ENCODE data around the gene FBXL2. TPM values are rescaled to one million over a fixed set of nuclear protein-coding genes. Genes with fewer than 3 reads are reported as not detected.
A peak's percentile ranks its signal among the peaks of the same experiment; 100 is the strongest.

The FBXL2 gene
- total RNA-seq, 1 experiment from 2014 or later = 7.2 TPM

DNA sequence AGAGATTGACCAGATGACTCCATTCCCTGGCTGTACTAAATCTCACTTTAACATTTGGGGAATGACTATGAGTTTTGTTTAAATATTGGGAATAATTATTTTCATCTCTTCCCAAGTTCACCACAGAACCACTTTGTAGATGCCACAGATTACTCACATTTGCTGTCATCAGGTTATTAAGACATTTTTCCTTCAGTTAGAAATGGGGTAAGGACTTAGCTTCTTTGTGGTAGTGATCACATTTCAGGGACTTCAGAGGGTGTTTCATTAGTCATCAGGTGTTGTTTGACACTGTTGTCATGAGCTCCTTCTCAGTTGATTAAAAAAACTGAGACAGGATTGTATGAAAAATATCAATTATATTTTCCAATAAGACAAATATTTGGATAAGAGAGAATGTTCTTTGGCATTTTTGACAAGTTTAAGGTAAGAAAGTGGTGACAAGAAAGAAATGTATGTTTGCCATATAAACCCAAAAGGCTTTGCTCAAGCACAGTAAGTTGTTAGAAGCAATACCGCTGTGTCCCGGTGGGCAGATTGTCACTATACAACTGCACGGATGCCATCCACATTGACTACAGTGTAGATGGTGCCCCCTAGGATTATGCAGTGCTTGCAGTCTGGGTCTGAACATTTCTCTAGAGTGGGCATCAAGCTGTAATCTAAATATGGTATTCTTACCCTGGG, 22.3 kb downstream of the FBXL2 start:
- H3K4me1 ChIP-seq (ENCODE audit: insufficient read depth, low read length) = peaks cover 17% of the 10 kb centered on the region
- no peaks in the 10 kb centered on the region for H3K79me2 ChIP-seq (ENCODE audit: low read length)
- H3K9me2 ChIP-seq (replicated peaks; ENCODE audit: low read length) = no peaks in the 10 kb centered on the region
- no peaks in the 10 kb centered on the region for H3K27me3 ChIP-seq (ENCODE audit: low read length)
- TF ChIP-seq, protein P1, sequence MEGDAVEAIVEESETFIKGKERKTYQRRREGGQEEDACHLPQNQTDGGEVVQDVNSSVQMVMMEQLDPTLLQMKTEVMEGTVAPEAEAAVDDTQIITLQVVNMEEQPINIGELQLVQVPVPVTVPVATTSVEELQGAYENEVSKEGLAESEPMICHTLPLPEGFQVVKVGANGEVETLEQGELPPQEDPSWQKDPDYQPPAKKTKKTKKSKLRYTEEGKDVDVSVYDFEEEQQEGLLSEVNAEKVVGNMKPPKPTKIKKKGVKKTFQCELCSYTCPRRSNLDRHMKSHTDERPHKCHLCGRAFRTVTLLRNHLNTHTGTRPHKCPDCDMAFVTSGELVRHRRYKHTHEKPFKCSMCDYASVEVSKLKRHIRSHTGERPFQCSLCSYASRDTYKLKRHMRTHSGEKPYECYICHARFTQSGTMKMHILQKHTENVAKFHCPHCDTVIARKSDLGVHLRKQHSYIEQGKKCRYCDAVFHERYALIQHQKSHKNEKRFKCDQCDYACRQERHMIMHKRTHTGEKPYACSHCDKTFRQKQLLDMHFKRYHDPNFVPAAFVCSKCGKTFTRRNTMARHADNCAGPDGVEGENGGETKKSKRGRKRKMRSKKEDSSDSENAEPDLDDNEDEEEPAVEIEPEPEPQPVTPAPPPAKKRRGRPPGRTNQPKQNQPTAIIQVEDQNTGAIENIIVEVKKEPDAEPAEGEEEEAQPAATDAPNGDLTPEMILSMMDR (conservative IDR thresholded peaks at IDR 0.05; ENCODE audit: low read depth, low read length) = no peak
- TF ChIP-seq EZH2phosphoT487 (IDR thresholded peaks at IDR 0.05; ENCODE audit: borderline replicate concordance, low read length) (no peak), EZH2 (IDR thresholded peaks at IDR 0.05; ENCODE audit: low read length, unreplicated experiment) (no peak)
- H3K27ac ChIP-seq (ENCODE audit: low read length) = peak overlapping the region; percentile 80
- H3K4me2 ChIP-seq (ENCODE audit: low read length) = peak overlapping the region; percentile 65
- H4K20me1 ChIP-seq (ENCODE audit: low read length) = no peaks in the 10 kb centered on the region
- POLR2A ChIA-PET (ENCODE audit: unreplicated experiment) = interaction anchor here (0.6 to 1.0 kb wide), 2 partner anchors 21 to 61 kb away, joined by 3 to 10 read pairs; no protein-coding TSS in a partner anchor
- H3K9me3 ChIP-seq (ENCODE audit: low read length) = no peaks in the 10 kb centered on the region
- H2AFZ ChIP-seq (ENCODE audit: low read length) = 0 out of 2 replicates have a peak overlapping the region, but pooled peaks have one; percentile 3
- DNase-seq (peak; percentile 80), ATAC-seq (peak; percentile 71)
- H3K4me3 ChIP-seq (ENCODE audit: low read length) = no peak overlapping the region
- CTCF ChIA-PET = interaction anchor here (0.6 to 2.3 kb wide), 4 partner anchors 61 to 225 kb away, joined by 3 to 11 read pairs (median 4); no protein-coding TSS in a partner anchor
- H3K36me3 ChIP-seq (ENCODE audit: low read depth, low read length) = no peaks in the 10 kb centered on the region
- intact Hi-C loops (cut with micrococcal nuclease) = loop anchor here (1.0 kb wide), 1 partner anchor 61 kb away; no protein-coding TSS in a partner anchor
- H3F3A ChIP-seq (ENCODE audit: low read length, unreplicated experiment) = no peaks in the 10 kb centered on the region
- H3K9ac ChIP-seq (ENCODE audit: low read length) = 0 out of 2 replicates have a peak overlapping the region, but pooled peaks have one; percentile 11
- BruUV-seq (replicated peaks) = TSS peak; percentile 84

DNA sequence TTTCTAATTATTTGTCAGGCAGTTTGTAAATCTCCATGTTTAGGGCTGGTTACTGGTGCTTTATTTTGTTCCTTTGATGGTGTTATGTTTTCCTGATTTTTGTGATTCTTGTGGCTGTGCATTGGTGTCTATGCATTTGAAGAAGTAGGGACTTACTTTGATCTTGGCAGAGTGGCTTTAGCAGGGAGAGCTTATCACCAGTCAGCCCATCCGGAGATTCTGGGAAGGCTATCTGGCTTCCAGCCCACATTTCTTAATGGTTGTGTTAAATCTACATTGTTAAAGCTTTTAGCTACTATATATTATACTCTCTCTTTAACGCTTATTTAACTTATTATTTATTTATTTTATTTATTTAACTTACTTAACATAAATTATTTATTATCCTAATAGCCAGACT, 35.1 kb downstream of the FBXL2 start:
- Histone ChIP-seq H3K27ac (ENCODE audit: low read length) (no peak overlapping the region), H3K9me3 (ENCODE audit: low read length) (no peaks in the 10 kb centered on the region)
- no peak for ATAC-seq

More for the DNA sequence above, 35.1 kb downstream of the FBXL2 start:
- intact Hi-C loops (cut with micrococcal nuclease) = no loop called here
- Histone ChIP-seq H4K20me1 (ENCODE audit: low read length) (no peaks in the 10 kb centered on the region), H3K36me3 (ENCODE audit: low read depth, low read length) (0 out of 2 replicates have a peak, but pooled peaks cover 5% of the 10 kb centered on the region), H3F3A (ENCODE audit: low read length, unreplicated experiment) (no peaks in the 10 kb centered on the region), H3K4me3 (ENCODE audit: low read length) (no peak overlapping the region), H3K27me3 (ENCODE audit: low read length) (no peaks in the 10 kb centered on the region), H3K4me1 (ENCODE audit: insufficient read depth, low read length) (peaks cover 15% of the 10 kb centered on the region), H2AFZ (ENCODE audit: low read length) (no peak overlapping the region), H3K9me2 (replicated peaks; ENCODE audit: low read length) (no peaks in the 10 kb centered on the region), H3K4me2 (ENCODE audit: low read length) (no peak overlapping the region), H3K9ac (ENCODE audit: low read length) (no peak overlapping the region), H3K79me2 (ENCODE audit: low read length) (no peaks in the 10 kb centered on the region)
- ChIA-PET CTCF (no interaction called here), POLR2A (ENCODE audit: unreplicated experiment) (no interaction called here)
- BruUV-seq (replicated peaks) = no TSS peak
- no peak for TF ChIP-seq EZH2 (IDR thresholded peaks at IDR 0.05; ENCODE audit: low read length, unreplicated experiment)
- TF ChIP-seq, protein P1 (conservative IDR thresholded peaks at IDR 0.05; ENCODE audit: low read depth, low read length) = no peak
- DNase-seq = no peak
